HG03558 (cell line): ENCODE measurements around the gene NOP53.
"Not testable (repeated sequence)": the region's sequence is repeated elsewhere in the genome, so short reads cannot be mapped to it uniquely, and the experiment has no call there.

Source experiments
- ATAC-seq: cut with Tn5 transposase; IDR thresholded peaks from one replicate; pipeline ENCODE4 v1.9.1; 2021; ENCODE audit warnings: moderate number of reproducible peaks; ENCODE audit not compliant: unreplicated experiment; ENCODE audit errors: extremely low read depth

The NOP53 gene

DNA sequence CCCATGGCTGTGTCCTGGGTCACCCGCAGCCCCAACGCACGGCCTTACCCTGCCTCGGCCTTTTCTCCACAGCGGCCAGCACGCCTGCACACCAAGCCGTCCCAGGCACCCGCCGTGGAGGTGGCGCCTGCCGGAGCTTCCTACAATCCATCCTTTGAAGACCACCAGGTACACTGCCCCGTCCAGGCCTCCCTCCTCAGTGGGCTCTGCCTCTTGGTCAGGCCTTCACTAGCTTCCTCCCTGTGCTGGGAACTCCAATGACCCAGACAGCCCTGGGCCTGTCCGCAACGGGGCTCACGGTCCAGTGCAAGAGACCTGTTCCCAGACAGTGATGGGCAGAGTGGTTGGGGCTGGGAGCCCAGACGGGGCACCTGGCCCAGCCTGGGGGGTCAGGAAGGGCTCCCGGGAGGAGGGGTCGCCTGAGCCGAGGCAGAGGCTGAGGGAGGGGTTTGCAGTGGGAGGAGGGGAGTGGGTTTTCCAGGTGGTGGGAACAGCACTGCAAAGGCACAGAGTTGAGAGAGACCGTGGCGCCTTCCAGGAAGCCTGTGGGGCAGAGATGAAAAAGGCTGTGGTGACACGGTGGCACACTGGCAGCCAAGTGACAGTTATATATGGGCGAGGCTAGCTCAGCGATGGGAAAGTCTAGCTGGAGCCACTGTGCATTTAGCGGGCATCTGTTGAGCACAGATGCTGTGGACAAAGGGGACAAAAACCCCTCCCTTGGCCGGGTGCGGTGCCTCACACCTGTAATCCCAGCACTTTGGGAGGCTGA is 7.3 kb downstream of the NOP53 start:
- no peak for ATAC-seq

- no peak for ATAC-seq
These were observed 9.1 kb downstream of the NOP53 start for GRCh38 chr19:47754206-47755064.

- ATAC-seq, result no peak
These were observed 9.9 kb downstream of the NOP53 start for GRCh38 chr19:47755065-47755761.

DNA sequence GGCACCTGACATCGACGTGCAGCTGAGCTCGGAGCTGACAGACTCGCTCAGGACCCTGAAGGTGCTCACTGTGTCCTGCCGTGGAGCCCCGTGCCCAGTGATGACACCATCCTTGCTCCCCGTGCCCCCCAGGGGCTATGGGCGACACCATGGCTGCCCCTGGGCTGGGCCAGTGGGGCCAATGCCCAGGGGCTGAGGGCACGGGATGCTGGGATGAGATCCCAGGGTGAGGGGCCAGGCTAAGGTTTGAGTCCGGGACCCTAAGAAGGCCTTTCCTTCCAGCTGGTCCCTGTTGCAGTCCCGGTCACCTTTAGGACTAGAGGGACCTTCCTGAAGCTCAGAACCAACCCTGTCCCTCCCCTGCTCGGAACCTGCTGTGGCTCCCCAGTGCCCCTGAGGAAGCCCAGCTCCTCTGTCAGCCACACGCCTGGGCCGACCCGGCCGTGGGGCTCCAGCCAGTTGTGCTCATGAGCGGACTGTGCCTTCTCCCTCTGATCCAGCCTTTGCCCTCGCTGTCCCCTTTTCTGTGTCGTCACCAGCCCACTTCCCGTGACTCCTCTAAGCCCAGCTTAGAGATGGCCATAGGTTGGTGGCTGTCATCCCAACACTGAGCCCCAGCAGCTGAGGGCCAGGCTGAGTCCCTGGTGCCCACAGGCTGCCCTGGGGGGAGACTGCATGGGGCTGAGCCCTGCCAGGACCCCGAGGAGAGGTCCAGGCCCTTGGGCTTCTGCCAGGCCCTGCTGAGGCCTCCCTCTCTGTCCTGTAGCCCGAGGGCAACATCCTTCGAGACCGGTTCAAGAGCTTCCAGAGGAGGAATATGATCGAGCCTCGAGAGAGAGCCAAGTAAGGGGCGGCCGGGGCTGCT is 10.6 kb downstream of the NOP53 start:
- ATAC-seq, result no peak

DNA sequence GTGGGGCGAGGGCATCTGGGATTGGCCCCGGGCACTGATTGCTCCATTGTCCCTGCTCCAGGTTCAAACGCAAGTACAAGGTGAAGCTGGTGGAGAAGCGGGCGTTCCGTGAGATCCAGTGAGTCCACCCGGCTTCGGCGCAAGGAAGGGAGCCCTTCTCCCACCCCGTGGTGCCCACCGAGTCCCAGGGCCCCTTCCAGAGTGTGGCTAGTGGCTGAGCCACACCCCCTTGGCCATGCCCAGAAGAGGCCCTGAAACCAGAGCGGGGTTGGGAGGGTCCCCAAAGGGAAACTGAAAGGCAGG is 11.2 kb downstream of the NOP53 start:
- ATAC-seq, result no peak

- no peak for ATAC-seq
These were observed 11.7 kb downstream of the NOP53 start for GRCh38 chr19:47756953-47757608.

DNA sequence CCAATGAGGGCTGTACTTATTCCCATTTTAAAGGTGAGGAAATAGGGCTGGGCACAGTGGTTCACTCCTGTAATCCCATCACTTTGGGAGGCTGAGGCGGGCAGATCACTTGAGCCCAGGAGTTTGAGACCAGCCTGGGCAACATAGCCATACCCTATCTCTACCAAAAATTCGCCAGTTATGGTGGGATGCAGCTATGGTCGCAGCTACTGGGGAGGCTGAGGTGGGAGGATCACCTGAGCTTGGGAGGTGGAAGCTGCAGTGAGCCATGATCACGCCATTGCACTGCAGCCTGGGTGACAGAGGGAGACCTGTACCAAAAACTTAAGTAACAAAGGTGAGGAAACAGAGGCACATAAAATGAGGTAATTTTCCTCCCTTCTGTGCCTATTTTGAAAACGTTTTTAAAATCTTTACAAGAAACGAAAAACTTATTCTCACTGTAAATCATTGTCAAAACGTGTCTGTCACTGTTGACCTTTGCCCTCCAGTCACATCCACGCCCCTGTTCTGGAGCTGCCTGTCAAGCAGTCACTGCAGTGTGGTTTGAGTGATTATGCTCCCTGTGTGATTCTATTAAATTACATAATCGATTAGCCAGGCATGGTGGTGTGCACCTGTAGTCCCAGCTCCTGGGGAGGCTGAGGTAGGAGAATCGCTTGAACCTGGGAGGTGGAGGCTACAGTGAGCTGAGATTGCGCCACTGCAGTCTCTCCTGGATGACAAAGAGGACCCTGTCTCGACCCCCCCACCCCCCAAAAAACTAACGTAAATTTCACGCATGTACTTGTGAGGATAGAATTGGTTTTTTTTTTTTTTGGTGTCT is 12.5 kb downstream of the NOP53 start:
- no peak for ATAC-seq

DNA sequence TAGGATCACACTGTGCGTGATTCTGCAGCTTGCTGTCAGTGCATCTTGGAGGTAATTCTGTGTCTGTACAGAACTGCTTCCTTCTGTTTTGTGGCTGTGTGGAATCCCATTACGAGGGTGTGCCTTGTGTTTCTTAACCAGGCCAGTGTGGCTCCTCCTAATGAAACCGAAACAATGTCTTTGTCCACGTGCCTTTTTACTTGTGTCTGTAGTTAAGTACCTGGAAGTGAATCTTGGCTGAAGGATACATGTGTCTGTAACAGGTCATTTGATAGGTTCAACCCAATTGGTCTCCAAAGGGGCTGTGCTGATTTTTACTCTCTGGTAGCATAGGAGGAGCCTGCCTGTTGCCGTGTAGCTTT is 13.1 kb downstream of the NOP53 start:
- no peak for ATAC-seq

DNA sequence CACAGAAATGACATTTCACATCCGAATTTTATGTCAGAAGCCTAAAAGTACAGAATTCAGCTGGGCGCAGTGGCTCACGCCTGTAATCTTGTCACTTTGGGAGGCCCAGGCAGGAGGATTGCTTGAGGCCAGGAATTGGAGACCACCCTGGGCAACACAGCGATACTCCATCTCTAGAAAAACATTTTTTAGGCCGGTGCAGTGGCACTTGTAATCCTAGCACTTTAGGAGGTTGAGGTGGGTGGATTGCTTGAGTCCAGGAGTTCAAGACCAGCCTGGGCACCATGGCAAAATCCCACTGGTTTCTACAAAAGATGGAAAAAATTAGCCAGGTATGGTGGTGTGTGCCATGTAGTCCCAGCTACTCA is 15.3 kb downstream of the NOP53 start:
- no peak for ATAC-seq

DNA sequence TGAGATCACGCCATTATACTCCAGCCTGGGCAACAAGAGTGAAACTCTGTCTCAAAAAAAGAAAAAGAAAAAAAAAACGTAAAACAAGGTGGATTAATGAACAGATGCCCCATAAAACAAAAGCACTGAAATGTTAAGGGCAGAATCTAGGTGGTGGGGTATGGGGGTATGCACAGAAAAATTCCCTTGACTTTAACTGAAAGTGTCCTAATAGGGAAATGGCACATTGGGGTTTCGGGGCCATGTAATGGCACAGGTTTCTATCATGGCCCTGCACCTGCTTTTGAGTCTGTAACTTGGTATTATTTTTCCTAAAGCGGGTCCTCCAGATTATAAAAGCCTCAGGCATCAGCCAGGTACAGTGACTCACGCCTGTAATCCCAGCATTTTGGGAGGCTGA is 16.2 kb downstream of the NOP53 start:
- ATAC-seq, result no peak

DNA sequence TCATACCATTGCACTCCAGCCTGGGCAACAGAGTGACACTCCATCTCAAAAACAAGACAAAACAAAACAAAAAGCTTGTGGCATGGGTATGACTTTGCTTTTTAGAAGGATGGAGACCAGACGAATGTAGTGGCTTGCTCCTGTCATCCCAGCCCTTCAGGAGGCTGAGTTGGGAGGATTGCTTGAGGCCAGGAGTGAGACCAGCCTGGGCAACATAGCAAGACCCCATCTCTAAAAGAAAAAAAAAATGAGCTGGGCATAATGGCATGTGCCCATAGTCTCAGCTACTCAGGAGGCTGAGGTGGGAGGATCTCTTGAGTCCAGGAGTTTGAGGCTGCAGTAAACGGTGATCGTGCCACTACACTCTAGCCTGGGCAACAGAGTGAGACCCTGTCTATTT is 16.8 kb downstream of the NOP53 start:
- no peak for ATAC-seq

- no peak for ATAC-seq
These were observed 17.4 kb downstream of the NOP53 start for GRCh38 chr19:47762615-47763308.

GRCh38 chr19:47764705-47765104 is 19.4 kb downstream of the NOP53 start:
- not testable (repeated sequence) for ATAC-seq

DNA sequence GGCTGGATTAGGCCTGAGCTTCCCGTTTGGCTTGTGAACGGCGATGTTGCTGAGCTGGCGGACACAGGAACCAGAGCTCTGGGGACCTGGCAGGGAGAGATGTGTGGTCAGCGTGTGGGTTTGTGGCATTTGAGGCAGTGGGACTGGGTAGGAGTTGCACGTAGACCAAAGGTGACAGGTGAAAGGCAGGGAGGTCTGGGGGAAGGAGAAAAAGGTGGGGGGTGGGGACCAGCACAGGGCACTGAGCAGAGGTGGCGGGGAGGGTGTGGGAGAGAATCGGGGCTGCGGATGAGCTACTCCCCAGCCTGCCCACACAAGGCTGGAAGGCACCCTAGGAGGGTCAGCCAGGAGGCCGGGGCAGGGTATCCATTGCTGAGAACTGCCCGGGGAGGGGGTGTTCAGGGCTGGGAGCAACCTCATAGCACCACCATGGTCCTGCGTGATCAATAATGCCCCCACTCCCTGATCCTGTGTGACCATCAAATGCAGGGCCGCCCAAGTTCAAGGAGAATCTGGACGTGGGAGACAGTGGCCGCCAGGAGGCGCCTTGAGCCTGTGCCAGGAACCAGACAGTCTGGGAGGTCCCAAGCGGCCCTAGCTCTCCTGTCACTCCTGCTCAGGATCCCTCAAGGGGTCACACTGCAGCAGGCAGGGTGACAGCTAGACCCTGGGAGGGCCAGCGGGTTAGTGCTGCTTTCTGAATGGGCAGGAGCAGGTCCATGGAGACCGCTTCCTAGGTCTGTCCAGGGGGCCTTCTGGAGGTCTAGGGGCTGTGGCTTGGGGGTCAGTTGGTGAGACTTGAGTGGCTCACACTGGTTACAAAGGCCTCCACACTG is 20.4 kb downstream of the NOP53 start:
- ATAC-seq, result no peak

- ATAC-seq, result no peak
These were observed 20.9 kb downstream of the NOP53 start for GRCh38 chr19:47766359-47766620.

DNA sequence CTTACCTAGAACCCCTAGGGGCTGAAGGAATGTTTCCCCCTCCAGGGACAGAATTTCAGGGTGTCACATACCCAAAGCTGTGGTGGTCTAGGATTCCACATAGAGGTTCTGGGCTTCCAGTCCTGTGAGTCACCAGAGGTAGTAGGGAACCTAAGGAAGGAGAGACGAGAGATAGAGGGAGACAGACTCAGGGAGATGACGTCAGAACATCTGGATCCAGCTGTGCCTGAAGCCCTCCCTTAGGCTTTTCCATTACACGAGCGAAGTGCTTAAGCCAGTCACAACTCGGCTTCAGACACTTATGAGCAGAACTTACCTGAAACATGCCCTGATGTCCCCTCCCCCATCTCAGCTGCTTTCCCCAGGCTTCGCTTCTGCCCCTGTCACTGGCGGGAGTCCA is 21.3 kb downstream of the NOP53 start:
- ATAC-seq, result no peak

DNA sequence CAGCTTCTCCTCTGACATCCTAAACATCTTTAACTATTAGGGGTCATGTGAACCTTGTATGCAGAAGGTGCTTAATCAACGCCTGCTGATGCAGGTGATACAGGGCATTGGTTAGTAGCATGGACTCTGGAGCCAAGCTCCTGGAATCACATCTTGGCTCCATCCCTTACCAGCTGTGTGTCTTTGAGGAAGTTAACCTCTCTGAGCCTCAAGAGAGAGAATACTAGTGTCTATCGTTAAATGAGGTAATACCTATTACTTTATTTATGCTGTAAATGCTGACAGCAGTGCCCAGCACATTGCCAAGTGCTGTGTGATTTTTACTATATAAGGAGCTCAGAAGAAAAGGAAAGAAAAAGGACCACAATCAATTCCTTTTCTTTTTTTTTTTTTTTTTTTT is 22.0 kb downstream of the NOP53 start:
- no peak for ATAC-seq

- ATAC-seq, result no peak
These were observed 23.3 kb downstream of the NOP53 start for GRCh38 chr19:47768604-47769003.
